H1 (cell line): ENCODE measurements around the gene SYN1.

Source experiments
- CREB1 ChIP-seq: IDR thresholded peaks from 2 replicates; pipeline ENCODE4 v1.6.1; 2012; ENCODE audit warnings: inconsistent platforms
- EP300 ChIP-seq, 2 experiments: IDR thresholded peaks; 1 replicate in 1 of 2; 2 replicates in 1 of 2; pipeline ENCODE4 v1.6.1; 2011 to 2012; ENCODE audit warnings: low read depth in 2 of 2, low read length in 2 of 2, mild to moderate bottlenecking in 2 of 2, borderline replicate concordance in 1 of 2, inconsistent platforms in 1 of 2, moderate library complexity in 1 of 2
- EZH2 ChIP-seq: fragments of 200-600 bp; sonication (generic); IDR thresholded peaks from 2 replicates; pipeline ENCODE4 v1.7.1; 2012; ENCODE audit warnings: low read depth, mild to moderate bottlenecking, moderate library complexity, low read length, inconsistent platforms; ENCODE audit not compliant: severe bottlenecking
- JUND ChIP-seq: IDR thresholded peaks from 2 replicates; pipeline ENCODE4 v1.6.1; 2011; ENCODE audit warnings: mild to moderate bottlenecking, improper control_type of control experiment, low read length
- RAD21 ChIP-seq, 2 experiments: IDR thresholded peaks in 1 of 2; conservative IDR thresholded peaks in 1 of 2; 2 replicates each; pipeline ENCODE4 v1.6.1; 2011; ENCODE audit warnings: low read depth in 2 of 2, low read length in 2 of 2, improper control_type of control experiment in 1 of 2, inconsistent platforms in 1 of 2, mild to moderate bottlenecking in 1 of 2, moderate library complexity in 1 of 2
- TAF1 ChIP-seq: IDR thresholded peaks from 2 replicates; pipeline ENCODE4 v1.6.1; 2011; ENCODE audit warnings: mild to moderate bottlenecking, low read depth, low read length
- TF ChIP-seq, protein P1 (sequence below), 3 experiments: IDR thresholded peaks; 1 replicate in 2 of 3; 2 replicates in 1 of 3; pipeline versions ENCODE4 v1.5.1 to v1.6.1; 2011; ENCODE audit warnings: low read length in 3 of 3, mild to moderate bottlenecking in 3 of 3, inconsistent platforms in 2 of 3, low read depth in 1 of 3, moderate library complexity in 1 of 3; ENCODE audit not compliant: insufficient read depth in 1 of 3; ENCODE audit errors: control extremely low read depth in 1 of 3
- TF ChIP-seq, protein P2 (sequence below): IDR thresholded peaks from 2 replicates; pipeline ENCODE4 v1.6.1; 2011; ENCODE audit warnings: low read depth, mild to moderate bottlenecking, low read length; ENCODE audit not compliant: insufficient read depth

GRCh38 chrX:47620303-47620685 lies 637 bp upstream of the SYN1 start:
- TF ChIP-seq, protein P1, sequence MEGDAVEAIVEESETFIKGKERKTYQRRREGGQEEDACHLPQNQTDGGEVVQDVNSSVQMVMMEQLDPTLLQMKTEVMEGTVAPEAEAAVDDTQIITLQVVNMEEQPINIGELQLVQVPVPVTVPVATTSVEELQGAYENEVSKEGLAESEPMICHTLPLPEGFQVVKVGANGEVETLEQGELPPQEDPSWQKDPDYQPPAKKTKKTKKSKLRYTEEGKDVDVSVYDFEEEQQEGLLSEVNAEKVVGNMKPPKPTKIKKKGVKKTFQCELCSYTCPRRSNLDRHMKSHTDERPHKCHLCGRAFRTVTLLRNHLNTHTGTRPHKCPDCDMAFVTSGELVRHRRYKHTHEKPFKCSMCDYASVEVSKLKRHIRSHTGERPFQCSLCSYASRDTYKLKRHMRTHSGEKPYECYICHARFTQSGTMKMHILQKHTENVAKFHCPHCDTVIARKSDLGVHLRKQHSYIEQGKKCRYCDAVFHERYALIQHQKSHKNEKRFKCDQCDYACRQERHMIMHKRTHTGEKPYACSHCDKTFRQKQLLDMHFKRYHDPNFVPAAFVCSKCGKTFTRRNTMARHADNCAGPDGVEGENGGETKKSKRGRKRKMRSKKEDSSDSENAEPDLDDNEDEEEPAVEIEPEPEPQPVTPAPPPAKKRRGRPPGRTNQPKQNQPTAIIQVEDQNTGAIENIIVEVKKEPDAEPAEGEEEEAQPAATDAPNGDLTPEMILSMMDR (IDR thresholded peaks at IDR 0.05; ENCODE audit: control extremely low read depth in 1 of 3, insufficient read depth in 1 of 3, low read depth in 1 of 3, low read length in 3 of 3): no peak
- TF ChIP-seq JUND: no peak
- TF ChIP-seq RAD21 (IDR thresholded peaks at IDR 0.05 in 1 of 2, conservative IDR thresholded peaks at IDR 0.05 in 1 of 2; ENCODE audit: low read depth in 2 of 2, low read length in 2 of 2): no peak
- TF ChIP-seq TAF1: no peak
- TF ChIP-seq EZH2: no peak
- no peak for TF ChIP-seq CREB1
- TF ChIP-seq, protein P2, sequence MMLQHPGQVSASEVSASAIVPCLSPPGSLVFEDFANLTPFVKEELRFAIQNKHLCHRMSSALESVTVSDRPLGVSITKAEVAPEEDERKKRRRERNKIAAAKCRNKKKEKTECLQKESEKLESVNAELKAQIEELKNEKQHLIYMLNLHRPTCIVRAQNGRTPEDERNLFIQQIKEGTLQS: no peak
- no peak for TF ChIP-seq EP300 (IDR thresholded peaks at IDR 0.05; ENCODE audit: borderline replicate concordance in 1 of 2, low read depth in 2 of 2, low read length in 2 of 2)
